Measurements from ENCODE around the gene FBXO42. TPM values are rescaled to one million over a fixed set of nuclear protein-coding genes. Genes with fewer than 3 reads are reported as not detected.

Gene FBXO42
- polyA plus RNA-seq, 3 donors = 11.6 to 18.4 (median 16.9) TPM

DNA sequence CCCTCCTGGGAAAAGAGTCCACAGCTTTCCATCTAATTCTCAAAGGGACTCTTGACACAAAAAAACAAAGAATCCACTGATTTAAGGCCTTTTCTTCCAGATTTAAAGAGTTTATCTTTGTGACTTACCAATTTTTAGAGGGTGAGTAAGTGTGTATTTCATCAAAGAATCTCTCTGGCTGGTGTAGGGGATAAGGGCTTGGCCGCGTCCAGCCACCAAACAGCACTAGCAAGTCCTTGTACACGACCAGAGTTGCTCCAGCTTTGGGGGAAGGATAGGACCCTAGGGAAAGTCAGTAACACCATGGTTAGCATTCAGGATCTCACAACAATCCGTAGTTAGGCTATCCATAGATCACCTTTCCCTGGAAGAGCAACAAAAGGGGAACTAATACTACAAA is 95.8 kb downstream of the FBXO42 start:
- intact Hi-C loops (cut with micrococcal nuclease) = no loop called here
- Histone ChIP-seq H3K79me2 (ENCODE audit: insufficient read depth, low read length) (no peaks in the 10 kb centered on the region), H3K27ac (ENCODE audit: low read depth in 1 of 2, low read length in 2 of 2) (no peak overlapping the region), H3K4me1 (ENCODE audit: control insufficient read depth in 1 of 2, insufficient read depth in 2 of 2, low read length in 2 of 2) (no peaks in the 10 kb centered on the region), H3K36me3 (replicated peaks in 1 of 2; ENCODE audit: control insufficient read depth in 1 of 2, insufficient read depth in 2 of 2, low read length in 2 of 2) (peaks cover 52 to 71% of the 10 kb centered on the region in 2 donors), H4K20me1 (ENCODE audit: insufficient read depth, low read length) (peaks cover 49% of the 10 kb centered on the region), H3K4me3 (replicated peaks in 1 of 3; ENCODE audit: low read depth in 2 of 3, low read length in 3 of 3) (no peak overlapping the region), H2AFZ (ENCODE audit: insufficient read depth, low read depth, low read length, poor library complexity, severe bottlenecking) (no peak overlapping the region), H3K9me3 (replicated peaks in 1 of 2; ENCODE audit: control insufficient read depth in 1 of 2, insufficient read depth in 1 of 2, low read length in 2 of 2) (no peaks in the 10 kb centered on the region), H3K4me2 (replicated peaks; ENCODE audit: extremely low read depth, low read length, poor library complexity, severe bottlenecking) (no peak overlapping the region), H3K27me3 (ENCODE audit: control insufficient read depth in 2 of 2, insufficient read depth in 2 of 2, low read length in 2 of 2) (no peaks in the 10 kb centered on the region), H3K9ac (ENCODE audit: insufficient read depth, low read length, poor library complexity, severe bottlenecking) (no peak overlapping the region)
- Mint-ChIP-seq H3K4me3 (no peak overlapping the region), H3K27me3 (ENCODE audit: low read depth in 3 of 3) (no peaks in the 10 kb centered on the region), H3K27ac (no peak overlapping the region), H3K4me1 (no peaks in the 10 kb centered on the region), H3K9me3 (no peaks in the 10 kb centered on the region), H3K36me3 (peaks cover 49 to 51% of the 10 kb centered on the region in 2 donors)
- 90% methylated on average over 2 of the region's 4 CpGs for WGBS (ENCODE audit: insufficient coverage)
- DNase-seq = no peak
- TF ChIP-seq, protein P1, sequence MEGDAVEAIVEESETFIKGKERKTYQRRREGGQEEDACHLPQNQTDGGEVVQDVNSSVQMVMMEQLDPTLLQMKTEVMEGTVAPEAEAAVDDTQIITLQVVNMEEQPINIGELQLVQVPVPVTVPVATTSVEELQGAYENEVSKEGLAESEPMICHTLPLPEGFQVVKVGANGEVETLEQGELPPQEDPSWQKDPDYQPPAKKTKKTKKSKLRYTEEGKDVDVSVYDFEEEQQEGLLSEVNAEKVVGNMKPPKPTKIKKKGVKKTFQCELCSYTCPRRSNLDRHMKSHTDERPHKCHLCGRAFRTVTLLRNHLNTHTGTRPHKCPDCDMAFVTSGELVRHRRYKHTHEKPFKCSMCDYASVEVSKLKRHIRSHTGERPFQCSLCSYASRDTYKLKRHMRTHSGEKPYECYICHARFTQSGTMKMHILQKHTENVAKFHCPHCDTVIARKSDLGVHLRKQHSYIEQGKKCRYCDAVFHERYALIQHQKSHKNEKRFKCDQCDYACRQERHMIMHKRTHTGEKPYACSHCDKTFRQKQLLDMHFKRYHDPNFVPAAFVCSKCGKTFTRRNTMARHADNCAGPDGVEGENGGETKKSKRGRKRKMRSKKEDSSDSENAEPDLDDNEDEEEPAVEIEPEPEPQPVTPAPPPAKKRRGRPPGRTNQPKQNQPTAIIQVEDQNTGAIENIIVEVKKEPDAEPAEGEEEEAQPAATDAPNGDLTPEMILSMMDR (IDR thresholded peaks at IDR 0.05) = no peak

DNA sequence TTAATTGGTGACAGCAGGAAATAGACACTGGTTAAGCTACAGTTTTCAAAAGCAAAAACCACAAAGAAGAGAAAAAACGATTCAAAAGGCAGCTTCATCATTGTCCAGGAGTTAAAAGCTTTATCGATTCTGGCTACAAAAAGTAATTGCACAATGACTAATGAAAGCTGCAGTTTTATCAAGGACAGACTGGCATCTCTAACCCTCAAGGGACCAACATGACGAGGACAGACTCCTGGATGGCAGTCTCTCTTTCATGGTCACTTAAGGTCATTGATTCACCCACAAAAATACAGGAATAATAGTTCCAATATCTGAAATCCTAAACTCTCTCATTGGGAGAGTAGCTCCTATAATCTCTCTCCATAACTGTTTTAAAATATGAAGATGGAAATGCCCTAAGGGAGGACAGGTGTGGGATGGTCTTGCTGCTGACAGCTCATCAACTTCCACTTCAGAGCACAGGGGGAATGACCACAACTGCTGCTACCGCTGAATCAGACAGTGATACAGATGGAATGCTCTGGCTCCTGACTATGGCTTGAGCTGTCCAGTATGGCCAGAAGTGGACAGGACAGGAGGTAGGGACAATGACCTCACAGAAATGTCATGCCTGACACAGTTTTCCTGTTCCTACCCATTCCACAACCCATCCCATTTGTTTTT is 97.9 kb downstream of the FBXO42 start:
- TF ChIP-seq, protein P1 (IDR thresholded peaks at IDR 0.05) = no peak
- Histone ChIP-seq H3K4me3 (replicated peaks in 1 of 3; ENCODE audit: low read depth in 2 of 3, low read length in 3 of 3) (no peak overlapping the region), H3K36me3 (replicated peaks in 1 of 2; ENCODE audit: control insufficient read depth in 1 of 2, insufficient read depth in 2 of 2, low read length in 2 of 2) (peaks cover 62 to 74% of the 10 kb centered on the region in 2 donors), H3K9me3 (replicated peaks in 1 of 2; ENCODE audit: control insufficient read depth in 1 of 2, insufficient read depth in 1 of 2, low read length in 2 of 2) (no peaks in the 10 kb centered on the region), H3K27me3 (ENCODE audit: control insufficient read depth in 2 of 2, insufficient read depth in 2 of 2, low read length in 2 of 2) (no peaks in the 10 kb centered on the region), H2AFZ (ENCODE audit: insufficient read depth, low read depth, low read length, poor library complexity, severe bottlenecking) (no peak overlapping the region), H3K4me2 (replicated peaks; ENCODE audit: extremely low read depth, low read length, poor library complexity, severe bottlenecking) (no peak overlapping the region), H3K9ac (ENCODE audit: insufficient read depth, low read length, poor library complexity, severe bottlenecking) (no peak overlapping the region), H3K4me1 (ENCODE audit: control insufficient read depth in 1 of 2, insufficient read depth in 2 of 2, low read length in 2 of 2) (peaks cover 12 to 14% of the 10 kb centered on the region in 2 donors), H3K79me2 (ENCODE audit: insufficient read depth, low read length) (no peaks in the 10 kb centered on the region), H3K27ac (ENCODE audit: low read depth in 1 of 2, low read length in 2 of 2) (no peak overlapping the region), H4K20me1 (ENCODE audit: insufficient read depth, low read length) (peaks cover 43% of the 10 kb centered on the region)
- intact Hi-C loops (cut with micrococcal nuclease) = no loop called here
- Mint-ChIP-seq H3K9me3 (no peaks in the 10 kb centered on the region), H3K27me3 (ENCODE audit: low read depth in 3 of 3) (peaks cover 0 to 3% (median 0%) of the 10 kb centered on the region in 3 donors), H3K4me3 (no peak overlapping the region), H3K36me3 (peaks cover 63 to 66% of the 10 kb centered on the region in 2 donors), H3K27ac (peak overlapping the region in 1 of 7 donors; percentile 49), H3K4me1 (peaks cover 15% of the 10 kb centered on the region)
- 69% methylated on average over 4 of the region's 4 CpGs for WGBS (ENCODE audit: insufficient coverage)
- DNase-seq = no peak

Measured in CD14-positive monocyte (primary cell).